ENCODE results near the gene GOSR2.
"Not testable (repeated sequence)": the region's sequence is repeated elsewhere in the genome, so short reads cannot be mapped to it uniquely, and the experiment has no call there.

GOSR2 gene

GRCh38 chr17:46894476-46895151, 28.3 kb upstream of the GOSR2 start:
- no peak for DNase-seq

DNA sequence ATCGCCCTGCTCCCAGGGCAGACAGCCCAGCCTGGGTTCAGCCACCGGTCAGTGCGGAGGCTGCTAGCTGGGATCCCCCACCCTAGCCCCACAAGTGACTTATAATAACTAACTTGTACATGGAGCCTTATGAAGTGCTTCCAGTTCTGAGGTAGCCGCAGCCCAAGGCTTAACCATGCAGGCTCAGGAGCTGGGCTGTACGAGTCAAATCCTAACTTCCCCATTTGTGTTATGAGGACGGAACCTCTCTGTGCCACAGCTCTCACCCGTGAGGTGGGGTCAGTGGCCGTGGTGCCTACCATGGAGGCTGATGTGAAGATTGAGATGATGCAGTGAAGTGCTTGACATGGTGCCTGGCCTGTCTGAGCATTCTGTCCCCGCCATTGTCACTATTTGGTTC, 27.8 kb upstream of the GOSR2 start:
- no peak for DNase-seq

GRCh38 chr17:46896991-46897390, 26.0 kb upstream of the GOSR2 start:
- DNase-seq, result no peak

DNA sequence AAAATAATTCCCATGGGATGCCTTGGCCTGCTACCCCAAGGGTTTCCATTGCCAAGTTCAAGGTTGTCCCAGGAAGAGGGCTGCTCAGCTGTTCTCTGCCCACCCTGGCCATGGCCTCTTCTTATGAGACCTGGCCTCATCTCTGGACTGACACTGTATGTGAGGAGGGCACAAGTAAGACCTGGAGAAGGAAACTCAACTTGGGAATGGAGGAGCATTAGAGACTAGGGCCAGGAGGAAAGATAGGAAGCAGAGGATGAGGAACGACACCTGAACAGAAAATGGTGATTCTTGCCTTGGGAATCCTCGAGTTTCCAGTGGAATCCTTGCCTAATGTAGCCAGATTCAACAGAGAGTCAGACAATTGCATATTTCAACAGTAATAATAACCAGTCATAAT, 24.6 kb upstream of the GOSR2 start:
- DNase-seq, result no peak

- no peak for DNase-seq
Measured at GRCh38 chr17:46898860-46899259, 24.1 kb upstream of the GOSR2 start.

DNA sequence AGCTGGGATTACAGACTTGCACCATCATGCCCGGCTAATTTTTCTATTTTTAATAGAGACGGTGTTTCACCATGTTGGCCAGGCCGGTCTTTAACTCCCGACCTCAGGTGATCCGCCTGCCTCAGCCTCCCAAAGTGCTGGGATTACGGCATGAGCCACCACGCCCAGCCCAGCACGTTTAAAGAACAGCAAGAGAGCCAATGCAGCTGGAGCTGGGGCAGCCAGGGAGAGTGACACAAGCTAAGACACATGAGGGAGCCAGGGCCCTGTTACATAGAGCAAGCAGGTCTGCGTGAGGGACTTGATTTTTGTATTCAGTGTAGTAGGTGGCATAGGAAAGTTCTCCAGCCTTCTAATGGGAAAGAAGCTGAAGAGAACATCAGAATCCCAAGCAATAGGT, 21.7 kb upstream of the GOSR2 start:
- no peak for DNase-seq

DNA sequence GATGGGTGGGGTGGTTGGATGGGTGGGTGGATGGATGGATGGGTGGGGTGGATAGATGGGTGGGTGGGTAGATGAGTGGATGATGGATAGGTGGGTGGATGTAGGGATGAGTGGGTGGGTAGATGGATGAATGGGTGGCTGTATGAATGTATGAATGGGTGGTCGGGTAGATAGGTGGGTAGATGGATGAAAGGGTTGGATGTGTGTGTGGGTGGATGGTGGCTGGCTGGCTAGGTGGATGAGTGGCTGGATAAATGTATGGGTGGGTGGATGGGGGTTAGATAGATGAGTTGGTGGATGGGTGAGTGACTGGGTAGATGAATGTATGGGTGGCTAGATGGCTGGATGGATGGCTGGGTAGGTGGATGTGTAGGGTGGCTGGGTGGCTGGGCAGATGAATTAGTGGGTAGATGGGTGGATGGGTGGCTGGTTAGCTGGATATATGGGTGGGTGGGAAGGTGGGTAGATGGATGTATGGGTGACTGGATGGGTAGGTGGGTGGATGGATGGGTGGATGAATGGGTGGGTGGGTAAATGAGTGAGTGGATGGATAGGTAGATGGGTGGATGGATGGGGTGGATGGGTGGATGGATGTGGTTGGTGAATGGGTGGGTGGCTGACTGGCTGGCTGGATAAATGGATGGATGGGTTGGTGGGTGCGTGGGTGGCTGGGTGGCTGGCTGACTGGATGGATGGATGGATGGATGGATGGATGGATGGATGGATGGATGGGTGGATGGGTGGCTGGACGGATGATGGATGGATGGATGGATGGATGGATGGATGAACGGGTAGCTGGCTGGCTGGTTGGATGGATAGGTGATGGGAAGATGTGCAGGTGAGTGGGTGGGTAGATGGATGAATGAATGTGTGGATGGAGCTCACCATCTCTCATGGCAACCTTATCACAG, 18.9 kb upstream of the GOSR2 start:
- no peak for DNase-seq

GRCh38 chr17:46908068-46908737, 14.8 kb upstream of the GOSR2 start:
- DNase-seq, result no peak

DNA sequence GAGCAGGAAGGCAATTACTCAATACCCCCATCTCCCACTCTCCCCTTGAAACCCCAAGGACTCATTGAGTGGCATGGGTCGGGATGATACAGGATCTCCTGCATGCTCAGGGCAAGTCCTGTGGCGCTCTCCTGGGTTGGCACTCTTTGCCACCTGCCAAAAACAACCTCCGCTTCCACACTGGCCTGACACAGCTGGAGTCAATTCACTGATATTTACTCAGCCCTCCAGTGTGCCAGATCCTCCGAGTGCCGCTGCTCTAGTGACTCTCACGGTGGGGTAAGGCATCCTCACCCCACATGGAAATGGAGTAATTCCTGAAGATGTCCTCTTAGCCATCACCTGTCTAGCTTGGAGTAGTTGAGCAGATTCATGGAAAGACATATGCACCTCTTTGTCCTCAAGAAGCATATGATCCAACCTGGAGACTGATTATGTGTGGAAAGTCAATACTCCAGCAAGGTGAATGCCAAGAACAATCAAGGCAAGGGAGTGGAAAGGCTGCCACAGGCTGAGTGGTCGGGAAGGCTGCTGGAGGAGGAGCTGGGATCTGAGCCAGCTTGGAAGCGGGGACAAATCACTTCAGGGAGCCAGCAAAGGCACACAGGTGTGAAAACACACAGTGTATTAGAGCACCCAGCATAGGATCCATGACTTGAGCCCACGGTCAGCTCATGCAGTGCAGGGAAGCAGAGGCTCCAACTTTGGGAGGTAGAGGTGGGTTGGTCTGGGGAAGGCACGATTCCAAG, 12.6 kb upstream of the GOSR2 start:
- DNase-seq, result no peak

- no peak for DNase-seq
Measured at GRCh38 chr17:46911311-46911710, 11.6 kb upstream of the GOSR2 start.

DNA sequence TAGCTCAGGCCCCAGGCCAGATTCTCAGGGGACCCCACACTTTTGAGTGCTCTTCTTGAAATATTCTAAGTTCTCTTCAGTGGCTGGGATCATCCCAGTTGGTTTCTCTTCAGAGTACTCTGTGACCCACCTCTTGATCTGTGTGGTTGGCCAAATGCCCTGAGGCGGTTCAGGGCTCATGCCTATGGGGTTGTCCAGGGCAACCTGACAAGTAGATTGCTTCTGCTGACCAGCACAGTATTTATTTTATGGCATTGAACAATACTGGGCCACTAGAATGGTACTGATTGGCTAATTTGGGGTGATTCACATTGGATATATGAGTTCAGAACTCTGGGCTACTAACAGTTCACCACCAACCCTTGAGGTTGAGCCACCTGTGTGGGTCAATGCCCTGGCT, 7.4 kb upstream of the GOSR2 start:
- no peak for DNase-seq

- no peak for DNase-seq
Measured at GRCh38 chr17:46916211-46916610, 6.7 kb upstream of the GOSR2 start.

- no peak for DNase-seq
Measured at GRCh38 chr17:46916623-46917022, 6.3 kb upstream of the GOSR2 start.

- DNase-seq, result no peak
Measured at GRCh38 chr17:46917041-46917440, 5.9 kb upstream of the GOSR2 start.

DNA sequence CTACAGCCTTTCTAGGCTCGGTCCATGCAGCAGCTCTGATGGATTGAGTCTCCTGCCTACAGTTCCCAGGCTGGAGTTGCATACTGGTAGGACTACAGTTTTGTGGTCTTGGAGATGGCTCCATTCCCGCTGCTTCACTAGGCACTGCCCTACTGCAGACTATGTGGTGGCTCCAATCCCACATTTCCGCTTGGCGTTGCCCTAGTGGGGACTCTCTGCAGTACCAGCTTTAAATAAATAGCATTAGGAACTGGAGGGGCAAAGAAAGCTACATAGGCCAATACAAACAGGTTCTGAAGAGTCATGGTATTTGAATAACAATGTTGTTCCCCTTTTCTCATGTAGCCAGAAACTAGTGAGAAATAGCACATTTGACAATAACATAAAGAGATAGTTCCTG, 5.4 kb upstream of the GOSR2 start:
- DNase-seq, result no peak

DNA sequence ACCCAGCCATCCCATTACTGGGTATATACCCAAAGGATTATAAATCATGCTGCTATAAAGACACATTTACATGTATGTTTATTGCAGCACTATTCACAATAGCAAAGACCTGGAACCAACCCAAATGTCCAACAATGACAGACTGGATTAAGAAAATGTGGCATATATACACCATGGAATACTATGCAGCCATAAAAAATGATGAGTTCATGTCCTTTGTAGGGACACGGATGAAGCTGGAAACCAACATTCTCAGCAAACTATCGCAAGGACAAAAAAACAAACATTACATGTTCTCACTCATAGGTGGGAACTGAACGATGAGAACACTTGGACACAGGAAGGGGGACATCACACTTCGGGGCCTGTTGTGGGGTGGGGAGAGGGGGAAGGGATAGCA, 998 bp upstream of the GOSR2 start:
- not testable (repeated sequence) for DNase-seq

- DNase-seq, result no peak
Measured at GRCh38 chr17:46922487-46922803, 515 bp upstream of the GOSR2 start.

GRCh38 chr17:46925185-46925868, 2.4 kb downstream of the GOSR2 start:
- DNase-seq, result no peak

DNA sequence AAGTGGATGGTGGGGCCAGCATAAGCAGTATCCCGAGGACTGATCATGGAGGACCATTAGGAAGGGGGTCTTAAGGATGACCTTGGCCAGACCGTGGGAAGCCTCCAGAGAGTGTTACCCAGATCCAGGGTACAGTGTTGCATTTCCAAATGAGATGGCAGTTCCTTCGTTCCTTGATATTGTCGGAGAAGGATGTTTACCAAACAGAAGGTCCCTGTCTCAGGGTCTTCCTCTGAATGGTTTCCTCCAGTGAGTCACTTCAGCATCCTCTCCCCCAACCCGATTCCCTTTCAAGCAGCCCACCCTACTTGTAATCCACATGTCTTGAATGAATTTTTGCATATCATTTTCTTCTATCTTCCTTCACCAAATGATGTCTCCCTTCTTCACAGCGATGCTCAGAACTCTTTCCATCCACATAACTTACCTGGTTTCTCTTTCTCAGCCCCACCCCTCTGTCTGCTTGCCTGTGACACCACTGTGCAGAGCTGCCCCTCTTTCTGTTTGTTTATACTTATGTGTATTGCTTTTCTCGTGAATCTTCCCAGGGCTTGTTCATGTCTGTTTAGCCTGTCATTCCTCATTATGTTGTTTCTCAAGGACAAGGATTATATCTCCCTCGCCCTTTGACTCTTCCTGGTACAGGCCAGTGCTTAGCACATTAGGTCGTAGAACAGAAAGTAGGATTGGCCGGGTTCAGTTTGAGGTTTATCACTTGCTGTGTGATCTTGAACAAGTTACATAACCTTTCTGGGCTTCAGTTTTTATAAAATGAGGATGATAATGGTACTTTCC, 5.7 kb downstream of the GOSR2 start:
- DNase-seq, result no peak

DNA sequence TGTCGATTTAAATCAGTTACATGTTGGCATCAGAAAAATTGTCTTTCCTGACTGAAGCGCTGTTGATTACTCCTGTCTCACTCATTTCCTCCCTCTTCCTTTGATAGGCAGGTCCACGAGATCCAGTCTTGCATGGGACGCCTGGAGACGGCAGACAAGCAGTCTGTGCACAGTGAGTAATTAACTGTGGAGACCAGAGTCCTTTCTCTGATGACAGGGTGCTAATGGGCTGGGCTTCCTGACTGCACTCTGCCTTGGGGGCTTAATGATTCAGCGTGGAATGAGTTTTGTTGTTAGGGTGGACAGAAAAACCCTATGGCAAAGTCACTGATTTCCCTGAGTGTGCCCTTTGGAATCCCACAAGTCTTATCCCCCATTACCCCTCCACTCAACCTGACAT, 6.5 kb downstream of the GOSR2 start:
- no peak for DNase-seq

DNA sequence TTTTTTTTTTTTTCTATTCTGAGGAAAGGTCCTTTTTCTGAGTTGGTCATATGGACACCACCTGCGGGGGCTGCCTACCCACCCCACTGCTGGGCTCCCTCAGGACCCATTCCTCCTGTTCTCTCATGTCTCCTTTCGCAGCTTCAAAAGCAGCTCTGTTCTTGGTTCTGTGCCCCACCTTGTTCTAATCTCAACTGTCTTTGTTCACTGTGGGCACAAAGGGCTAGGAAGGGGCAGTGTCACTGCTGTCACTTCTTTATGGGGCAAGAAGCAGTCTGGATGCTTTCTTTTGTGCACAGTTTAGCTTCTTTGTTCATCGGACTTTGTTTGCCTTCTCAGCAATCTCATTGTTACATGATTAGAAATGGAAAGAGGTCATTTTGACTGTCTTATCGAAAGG, 7.1 kb downstream of the GOSR2 start:
- DNase-seq, result no peak

- DNase-seq, result no peak
Measured at GRCh38 chr17:46931596-46931995, 8.6 kb downstream of the GOSR2 start.

Data from stimulated activated CD4-positive, alpha-beta T cell treated with anti-CD3 and anti-CD28 coated beads, Interleukin-12 subunit alpha, Interleukin-12 subunit beta, amount 100 ng/mL, for 4 hours (primary cell).